HG03460 (cell line): ENCODE measurements around the gene RNF112.
"Not testable (repeated sequence)": the region's sequence is repeated elsewhere in the genome, so short reads cannot be mapped to it uniquely, and the experiment has no call there.

Experiments
- ATAC-seq: cut with Tn5 transposase; IDR thresholded peaks from one replicate; pipeline ENCODE4 v1.9.1; 2021; ENCODE audit not compliant: unreplicated experiment

Gene RNF112

GRCh38 chr17:19410091-19410490 lies 941 bp upstream of the RNF112 start:
- ATAC-seq: no peak

GRCh38 chr17:19411631-19412030 lies 599 bp downstream of the RNF112 start:
- ATAC-seq: no peak

GRCh38 chr17:19412510-19412909 lies 1.5 kb downstream of the RNF112 start:
- no peak for ATAC-seq

- no peak for ATAC-seq
These were observed 2.0 kb downstream of the RNF112 start for GRCh38 chr17:19412984-19413383.

- ATAC-seq: no peak
These were observed 2.7 kb downstream of the RNF112 start for GRCh38 chr17:19413761-19414160.

- no peak for ATAC-seq
These were observed 3.6 kb downstream of the RNF112 start for GRCh38 chr17:19414396-19415280.

GRCh38 chr17:19415311-19415710 lies 4.3 kb downstream of the RNF112 start:
- no peak for ATAC-seq

GRCh38 chr17:19415806-19416775 lies 5.1 kb downstream of the RNF112 start:
- ATAC-seq: no peak

- ATAC-seq: no peak
These were observed 6.6 kb downstream of the RNF112 start for GRCh38 chr17:19417611-19418010.

- no peak for ATAC-seq
These were observed 7.4 kb downstream of the RNF112 start for GRCh38 chr17:19418251-19418992.

- no peak for ATAC-seq
These were observed 10.2 kb downstream of the RNF112 start for GRCh38 chr17:19421219-19421618.

GRCh38 chr17:19421926-19422325 lies 10.9 kb downstream of the RNF112 start:
- ATAC-seq: no peak

GRCh38 chr17:19424934-19425868 lies 14.2 kb downstream of the RNF112 start:
- ATAC-seq: no peak

GRCh38 chr17:19426631-19427030 lies 15.6 kb downstream of the RNF112 start:
- ATAC-seq: no peak

GRCh38 chr17:19431691-19432090 lies 20.7 kb downstream of the RNF112 start:
- no peak for ATAC-seq

- no peak for ATAC-seq
These were observed 22.2 kb downstream of the RNF112 start for GRCh38 chr17:19433255-19433654.

GRCh38 chr17:19433727-19434340 lies 22.8 kb downstream of the RNF112 start:
- ATAC-seq: no peak

GRCh38 chr17:19440421-19440820 lies 29.4 kb downstream of the RNF112 start:
- no peak for ATAC-seq

GRCh38 chr17:19441288-19441687 lies 30.3 kb downstream of the RNF112 start:
- ATAC-seq: not testable (repeated sequence)
